K562 (cell line): Measurements from ENCODE around the gene SERPINA1. TPM values are rescaled to one million over a fixed set of nuclear protein-coding genes. Genes with fewer than 3 reads are reported as not detected.

ENCODE experiments used
- ATAC-seq: fragments of 200-7000 bp; cut with Tn5 transposase; 3 replicates; pipeline ENCODE4 v1.9.1; 2020; ENCODE audit warnings: moderate library complexity
- BruUV-seq: library from RNA; stranded (reverse); fragments of 400-500 nt; replicated peaks from 2 replicates; lab custom pipeline; 2021; lab: Mats Ljungman, UMichigan
- CTCF ChIA-PET: fragments of 300-600 bp; formaldehyde crosslinking; extraction: SDS; loops from one replicate; lab custom pipeline; 2021; ENCODE audit warnings: low intra/inter-chr PET ratio; lab: Yijun Ruan, JAX
- POLR2A ChIA-PET: fragments of 300-600, 350-650 bp; sonication (Branson Sonifier 250); formaldehyde crosslinking; extraction: SDS; loops from one replicate; lab custom pipeline; 2021; ENCODE audit warnings: antibody characterized with exemption, inconsistent platforms; lab: Yijun Ruan, JAX
- DNase-seq, 4 experiments: peaks; one replicate each; pipeline versions ENCODE4 v3.0.0 to v3.0.0-alpha.2; 2011 to 2018; ENCODE audit warnings: low spot score in 3 of 4, mixed read lengths in 3 of 4; ENCODE audit errors: extremely low read depth in 1 of 4
- FAIRE-seq: peaks from 2 replicates; lab custom pipeline; 2011; peaks lifted over from hg19 to GRCh38; lab: Jason Lieb, UNC
- H2AFZ ChIP-seq: 2 replicates; pipeline ENCODE4 v1.6.0; 2011; ENCODE audit warnings: low read depth, low read length, control low read depth, inconsistent platforms
- H3K27ac ChIP-seq: fragments of 200-600 bp; 3 replicates; pipeline ENCODE4 v1.8.0; 2011; ENCODE audit warnings: low read depth, mild to moderate bottlenecking, control low read depth, inconsistent platforms, low read length, moderate library complexity, mixed read lengths; ENCODE audit errors: extremely low read depth
- H3K27me3 ChIP-seq, 2 experiments: fragments of 300-600 bp in 1 of 2; 2 replicates in 1 of 2; 3 replicates in 1 of 2; pipeline versions ENCODE4 v1.6.0 to v1.8.0; 2011; ENCODE audit warnings: inconsistent platforms in 2 of 2, low read length in 2 of 2, mild to moderate bottlenecking in 1 of 2, mixed read lengths in 1 of 2, moderate library complexity in 1 of 2; ENCODE audit not compliant: control insufficient read depth in 2 of 2, insufficient read depth in 2 of 2
- H3K36me3 ChIP-seq: fragments of 300-600 bp; 3 replicates; pipeline ENCODE4 v1.8.0; 2011; ENCODE audit warnings: mild to moderate bottlenecking, low read length, inconsistent platforms; ENCODE audit not compliant: control insufficient read depth, insufficient read depth
- H3K4me1 ChIP-seq, 2 experiments: fragments of 200-600 bp in 1 of 2; replicated peaks in 1 of 2; 2 replicates in 1 of 2; 3 replicates in 1 of 2; pipeline versions ENCODE4 v1.5.1 to v1.8.0; 2011; ENCODE audit warnings: inconsistent platforms in 2 of 2, low read length in 2 of 2, mild to moderate bottlenecking in 1 of 2, mixed read lengths in 1 of 2, moderate library complexity in 1 of 2; ENCODE audit not compliant: control insufficient read depth in 2 of 2, insufficient read depth in 2 of 2
- H3K4me2 ChIP-seq: 2 replicates; pipeline ENCODE4 v1.6.1; 2011; ENCODE audit warnings: low read length, control low read depth, inconsistent platforms, mixed read lengths; ENCODE audit not compliant: insufficient read depth
- H3K4me3 ChIP-seq: fragments of 200-600 bp; sonication (generic), shearing (Covaris generic); 2 replicates; pipeline ENCODE4 v1.5.1; 2016; ENCODE audit warnings: control low read depth, inconsistent platforms
- H3K79me2 ChIP-seq: fragments of 200-600 bp; 3 replicates; pipeline ENCODE4 v1.8.0; 2011; ENCODE audit warnings: low read length, inconsistent platforms; ENCODE audit not compliant: control insufficient read depth, insufficient read depth
- H3K9ac ChIP-seq, 2 experiments: 2 replicates each; pipeline versions ENCODE4 v1.6.0 to v1.6.1; 2011; ENCODE audit warnings: low read depth in 2 of 2, low read length in 2 of 2, control low read depth in 1 of 2, inconsistent platforms in 1 of 2, mild to moderate bottlenecking in 1 of 2, mixed read lengths in 1 of 2; ENCODE audit not compliant: insufficient read depth in 1 of 2
- H3K9me1 ChIP-seq: one replicate; pipeline ENCODE4 v1.6.0; 2011; ENCODE audit warnings: inconsistent platforms, mild to moderate bottlenecking, low read length, moderate library complexity; ENCODE audit not compliant: control insufficient read depth, insufficient read depth
- H3K9me3 ChIP-seq: replicated peaks from 2 replicates; pipeline ENCODE4 v1.5.1; 2011; ENCODE audit warnings: low read depth, low read length, inconsistent platforms; ENCODE audit not compliant: control insufficient read depth, insufficient read depth
- H4K20me1 ChIP-seq: replicated peaks from 2 replicates; pipeline ENCODE4 v1.6.1; 2011; ENCODE audit warnings: low read length, inconsistent platforms, mixed read lengths; ENCODE audit not compliant: control insufficient read depth, insufficient read depth
- ATF1 ChIP-seq, 2 experiments: fragments of 450-650 bp in 1 of 2; IDR thresholded peaks; 2 replicates each; pipeline ENCODE4 v1.6.1; 2016; ENCODE audit warnings: missing compliant biosample characterization in 1 of 2, missing genetic modification characterization in 1 of 2
- CBX1 ChIP-seq: sonication (generic); IDR thresholded peaks from 2 replicates; pipeline ENCODE4 v1.6.1; 2016; ENCODE audit warnings: antibody characterized with exemption, low read depth, mild to moderate bottlenecking
- CHD4 ChIP-seq: fragments of 200-600 bp; sonication (generic); IDR thresholded peaks from 3 replicates; pipeline ENCODE4 v1.6.1; 2012; ENCODE audit warnings: low read depth, mild to moderate bottlenecking, mixed read lengths, low read length, inconsistent platforms; ENCODE audit not compliant: insufficient read depth, insufficient replicate concordance, poor library complexity, severe bottlenecking
- DPF2 ChIP-seq: fragments of 450-650 bp; IDR thresholded peaks from 2 replicates; pipeline ENCODE4 v1.6.1; 2016
- E2F6 ChIP-seq, 2 experiments: IDR thresholded peaks; 2 replicates each; pipeline ENCODE4 v1.6.1; 2011; ENCODE audit warnings: borderline replicate concordance in 1 of 2, control low read depth in 1 of 2, low read depth in 1 of 2, low read length in 1 of 2, mild to moderate bottlenecking in 1 of 2, mixed read lengths in 1 of 2, moderate library complexity in 1 of 2; ENCODE audit not compliant: insufficient read depth in 1 of 2, insufficient read length in 1 of 2, poor library complexity in 1 of 2, severe bottlenecking in 1 of 2; ENCODE audit errors: extremely low read depth in 1 of 2
- MCM5 ChIP-seq: fragments of 450-650 bp; IDR thresholded peaks from 2 replicates; pipeline ENCODE4 v1.6.1; 2016; ENCODE audit warnings: low read depth
- NFATC3 ChIP-seq: fragments of 450-650 bp; IDR thresholded peaks from 2 replicates; pipeline ENCODE4 v1.6.1; 2017; ENCODE audit warnings: mild to moderate bottlenecking
- PYGO2 ChIP-seq: fragments of 450-650 bp; IDR thresholded peaks from 2 replicates; pipeline ENCODE4 v1.6.1; 2016; ENCODE audit warnings: mild to moderate bottlenecking, missing genetic modification characterization, moderate library complexity, missing compliant biosample characterization
- SAFB ChIP-seq: fragments of 200-400 bp; formaldehyde crosslinking; IDR thresholded peaks from 2 replicates; pipeline ENCODE4 v1.6.1; 2017; ENCODE audit warnings: low read depth, low read length, borderline replicate concordance
- TCFL5 ChIP-seq: fragments of 250-450 bp; sonication (Bioruptor Pico); conservative IDR thresholded peaks from 2 replicates; pipeline ENCODE4 v1.6.1; 2021; ENCODE audit warnings: mild to moderate bottlenecking, moderate library complexity, matching md5 sums
- ZNF133 ChIP-seq: fragments of 250-450 bp; sonication (Bioruptor Pico); IDR thresholded peaks from 2 replicates; pipeline ENCODE4 v1.4.0; 2020; ENCODE audit warnings: mild to moderate bottlenecking
- ZNF23 ChIP-seq: fragments of 250-450 bp; sonication (Bioruptor Pico); IDR thresholded peaks from 2 replicates; pipeline ENCODE4 v1.4.0; 2020; ENCODE audit warnings: mild to moderate bottlenecking
- ZNF232 ChIP-seq: sonication (generic); formaldehyde crosslinking; IDR thresholded peaks from 2 replicates; pipeline ENCODE4 v1.8.0; 2022; ENCODE audit warnings: mild to moderate bottlenecking, missing genetic modification reagents
- ZNF277 ChIP-seq: fragments of 250-450 bp; sonication (Bioruptor Pico); IDR thresholded peaks from 2 replicates; pipeline ENCODE4 v1.8.0; 2022; ENCODE audit warnings: inconsistent platforms, mild to moderate bottlenecking, moderate library complexity, borderline replicate concordance
- ZNF695 ChIP-seq: fragments of 450-650 bp; formaldehyde crosslinking; IDR thresholded peaks from 2 replicates; pipeline ENCODE4 v1.4.0; 2020; ENCODE audit warnings: mild to moderate bottlenecking, moderate library complexity
- ZNF764 ChIP-seq: fragments of 250-450 bp; sonication (Bioruptor Pico); IDR thresholded peaks from 2 replicates; pipeline ENCODE4 v1.4.0; 2020; ENCODE audit warnings: low read depth, mild to moderate bottlenecking, moderate library complexity
- WGBS: fragments of 100-300 bp; shearing (Covaris generic); methylation state at CpG from one replicate; pipeline ENCODE4 v1.1.6; 2016; ENCODE audit warnings: low coverage, mixed read lengths; ENCODE audit not compliant: insufficient coverage; ENCODE audit errors: missing lambda C conversion rate; 5-methylcytosine and 5-hydroxymethylcytosine counted together
- in situ Hi-C: fragments of 300-500 bp; cut with MboI; formaldehyde crosslinking; loops from 4 replicates; pipeline ENCODE4 v1.15.0; 2018; ENCODE audit warnings: inconsistent platforms, mixed read lengths
- intact Hi-C: fragments of 100-400 bp; cut with micrococcal nuclease; formaldehyde crosslinking; loops from 2 replicates; pipeline ENCODE4 v1.14.2; 2022
- polyA plus RNA-seq, 8 experiments: library from polyadenylated mRNA; depleted of rRNA in 4 of 8; stranded (reverse) in 5 of 8; unstranded in 3 of 8; fragments of >200 nt; fragmentation: Nextera tagmentation in 2 of 8; fragmentation: Illumina TruSeq in 1 of 8; extraction: Ambion mirVana in 2 of 8; extraction: Trizol in 1 of 8; gene quantifications; 2 replicates each; pipeline versions ENCODE4 v1.2.1 to v1.2.3, GENCODE V29; 2011 to 2014; ENCODE audit warnings: inconsistent platforms in 1 of 8, missing spikeins in 1 of 8
- total RNA-seq, 7 experiments: library from RNA; depleted of rRNA in 6 of 7; stranded (reverse); fragments of >200 nt in 6 of 7; fragmentation: Illumina TruSeq in 2 of 7; extraction: Trizol in 2 of 7; gene quantifications; 2 replicates each; pipeline versions ENCODE4 v1.2.1 to v1.2.3, GENCODE V29; 2011 to 2021; ENCODE audit warnings: low replicate concordance in 1 of 7
- TF ChIP-seq, protein P1 (sequence below): sonication (generic); formaldehyde crosslinking; IDR thresholded peaks from 2 replicates; pipeline ENCODE4 v1.8.0; 2022; ENCODE audit warnings: mild to moderate bottlenecking, missing genetic modification reagents

Gene SERPINA1
- total and polyA plus RNA-seq, 9 of the 15 experiments (the other 6 are each of a cell fraction or from before 2014, with no cell fraction given): 4.1 TPM; not detected in 8

GRCh38 chr14:94381149-94382030 lies 7.0 kb downstream of the SERPINA1 start:
- no peak for TF ChIP-seq MCM5
- no peak for TF ChIP-seq CHD4
- no peak for TF ChIP-seq E2F6 (IDR thresholded peaks at IDR 0.05; ENCODE audit: borderline replicate concordance in 1 of 2, extremely low read depth in 1 of 2, insufficient read depth in 1 of 2, insufficient read length in 1 of 2, low read depth in 1 of 2, low read length in 1 of 2, poor library complexity in 1 of 2, severe bottlenecking in 1 of 2)
- TF ChIP-seq ZNF277 (CRISPR knock-in tag): no peak
- TF ChIP-seq ZNF695 (CRISPR knock-in tag): no peak
- no peak for TF ChIP-seq ZNF23 (CRISPR knock-in tag)
- no peak for TF ChIP-seq ZNF232 (CRISPR knock-in tag)
- no peak for TF ChIP-seq PYGO2 (tag)
- no peak for TF ChIP-seq SAFB
- no peak for TF ChIP-seq ZNF764 (CRISPR knock-in tag)
- no peak for TF ChIP-seq ATF1 (CRISPR knock-in tag; IDR thresholded peaks at IDR 0.05)
- TF ChIP-seq ATF1 (tag; IDR thresholded peaks at IDR 0.05): no peak
- TF ChIP-seq ZNF133 (CRISPR knock-in tag): no peak
- no peak for TF ChIP-seq NFATC3
- TF ChIP-seq CBX1: no peak
- TF ChIP-seq TCFL5 (CRISPR knock-in tag): no peak
- TF ChIP-seq DPF2: no peak
- TF ChIP-seq, protein P1, sequence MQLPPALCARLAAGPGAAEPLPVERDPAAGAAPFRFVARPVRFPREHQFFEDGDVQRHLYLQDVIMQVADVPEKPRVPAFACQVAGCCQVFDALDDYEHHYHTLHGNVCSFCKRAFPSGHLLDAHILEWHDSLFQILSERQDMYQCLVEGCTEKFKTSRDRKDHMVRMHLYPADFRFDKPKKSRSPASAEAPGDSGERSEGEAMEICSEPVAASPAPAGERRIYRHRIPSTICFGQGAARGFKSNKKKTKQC: no peak
- TF ChIP-seq, all 486 proteins: peak for 0
- H4K20me1 ChIP-seq: no peaks in the 10 kb centered on the region; the same call in 1 of the 2 replicates
- in situ Hi-C loops (no loop called here), intact Hi-C loops (no loop called here)
- DNase-seq (no peak), FAIRE-seq (no peak), ATAC-seq (no peak)
- no peak overlapping the region for H3K4me2 ChIP-seq
- H3K4me3 ChIP-seq: no peak overlapping the region
- 2% methylated on average over 7 of the region's 7 CpGs for WGBS
- ChIA-PET POLR2A (interaction anchor here (1.2 kb wide), 1 partner anchor 9 kb away, joined by 3 read pairs; no protein-coding TSS in a partner anchor), CTCF (no interaction called here)
- no peaks in the 10 kb centered on the region for H3K79me2 ChIP-seq
- no peaks in the 10 kb centered on the region for H3K36me3 ChIP-seq
- peaks cover 0 to 5% of the 10 kb centered on the region in 2 experiments; a peak in 1 of 5 replicates for H3K27me3 ChIP-seq
- H3K27ac ChIP-seq: no peak overlapping the region
- H3K9me1 ChIP-seq: no peaks in the 10 kb centered on the region
- no peaks in the 10 kb centered on the region for H3K9me3 ChIP-seq
- no TSS peak for BruUV-seq
- no peak overlapping the region for H2AFZ ChIP-seq
- no peaks in the 10 kb centered on the region for H3K4me1 ChIP-seq
- H3K9ac ChIP-seq: no peak overlapping the region
